ENCODE results near the gene HOXB4. TPM values are rescaled to one million over a fixed set of nuclear protein-coding genes. Genes with fewer than 3 reads are reported as not detected.

Gene HOXB4
- total RNA-seq, 2 experiments from 2014 or later = 0.16 to 0.17 TPM

DNA sequence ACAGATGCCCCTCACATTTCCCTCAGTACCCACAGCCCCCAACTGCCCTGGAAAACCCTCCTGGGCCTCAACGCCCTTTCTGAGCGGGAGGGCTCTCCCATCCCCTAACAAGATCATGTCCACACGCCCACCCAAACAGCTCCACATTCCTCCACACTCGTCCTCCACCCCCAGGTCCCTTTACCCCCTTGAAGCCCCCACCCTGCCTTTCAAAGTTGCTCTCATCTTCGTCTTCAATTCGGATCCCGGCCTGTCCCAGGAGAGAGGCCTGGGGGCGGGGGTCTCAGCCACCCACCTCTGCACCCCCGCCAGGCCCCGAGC lies 14.3 kb downstream of the HOXB4 start:
- Histone ChIP-seq H3K9me3 (ENCODE audit: control insufficient read depth in 1 of 2, insufficient read depth in 1 of 2, low read length in 2 of 2) (no peaks in the 10 kb centered on the region), H3K4me3 (ENCODE audit: low read length) (no peak overlapping the region), H3K36me3 (ENCODE audit: insufficient read depth, low read length) (no peaks in the 10 kb centered on the region), H3K27ac (ENCODE audit: low read depth in 1 of 2, low read length in 2 of 2) (no peak overlapping the region), H3K4me1 (ENCODE audit: insufficient read depth, low read length) (peaks cover 2% of the 10 kb centered on the region), H3K27me3 (ENCODE audit: control insufficient read depth in 1 of 2, insufficient read depth in 2 of 2, low read length in 2 of 2) (peaks cover 0 to 9% of the 10 kb centered on the region in 2 experiments)
- peaks cover 5% of the 10 kb centered on the region for H3K4me1 Mint-ChIP-seq (ENCODE audit: low read depth)
- ATAC-seq (ENCODE audit: poor library complexity) = no peak
- TF ChIP-seq, protein P1, sequence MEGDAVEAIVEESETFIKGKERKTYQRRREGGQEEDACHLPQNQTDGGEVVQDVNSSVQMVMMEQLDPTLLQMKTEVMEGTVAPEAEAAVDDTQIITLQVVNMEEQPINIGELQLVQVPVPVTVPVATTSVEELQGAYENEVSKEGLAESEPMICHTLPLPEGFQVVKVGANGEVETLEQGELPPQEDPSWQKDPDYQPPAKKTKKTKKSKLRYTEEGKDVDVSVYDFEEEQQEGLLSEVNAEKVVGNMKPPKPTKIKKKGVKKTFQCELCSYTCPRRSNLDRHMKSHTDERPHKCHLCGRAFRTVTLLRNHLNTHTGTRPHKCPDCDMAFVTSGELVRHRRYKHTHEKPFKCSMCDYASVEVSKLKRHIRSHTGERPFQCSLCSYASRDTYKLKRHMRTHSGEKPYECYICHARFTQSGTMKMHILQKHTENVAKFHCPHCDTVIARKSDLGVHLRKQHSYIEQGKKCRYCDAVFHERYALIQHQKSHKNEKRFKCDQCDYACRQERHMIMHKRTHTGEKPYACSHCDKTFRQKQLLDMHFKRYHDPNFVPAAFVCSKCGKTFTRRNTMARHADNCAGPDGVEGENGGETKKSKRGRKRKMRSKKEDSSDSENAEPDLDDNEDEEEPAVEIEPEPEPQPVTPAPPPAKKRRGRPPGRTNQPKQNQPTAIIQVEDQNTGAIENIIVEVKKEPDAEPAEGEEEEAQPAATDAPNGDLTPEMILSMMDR (IDR thresholded peaks at IDR 0.05) = no peak
- no peak overlapping the region for H3K27ac Mint-ChIP-seq
- peaks cover 21% of the 10 kb centered on the region for H3K27me3 Mint-ChIP-seq
- H3K4me3 Mint-ChIP-seq = no peak overlapping the region
- no peaks in the 10 kb centered on the region for H3K9me3 Mint-ChIP-seq
- H3K36me3 Mint-ChIP-seq (ENCODE audit: low read depth) = no peaks in the 10 kb centered on the region
- no peak for DNase-seq
- intact Hi-C loops (cut with DNase I, micrococcal nuclease) = no loop called here
- ChIA-PET CTCF (no interaction called here), POLR2A (no interaction called here)

DNA sequence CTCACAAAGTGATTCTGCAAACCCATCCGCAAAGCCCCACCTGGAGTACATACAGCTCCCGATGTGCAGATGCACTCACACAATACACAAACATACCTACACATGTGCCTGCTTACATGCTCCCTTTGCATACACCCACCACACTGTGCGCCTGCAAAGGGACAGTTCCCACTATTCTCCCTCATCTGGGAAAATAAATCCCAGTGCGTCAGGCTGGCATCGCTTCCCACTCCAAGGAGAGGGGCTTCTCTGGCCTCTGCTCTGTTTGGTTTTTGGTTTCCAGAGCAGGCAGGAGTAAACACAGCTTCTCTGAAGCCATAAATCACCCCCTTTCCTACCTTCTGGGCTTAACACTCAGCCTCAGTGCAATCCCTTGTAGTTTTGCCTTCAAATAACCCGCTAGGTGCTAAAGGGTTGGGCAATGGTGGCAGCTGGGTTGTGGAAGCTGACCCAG lies 14.7 kb downstream of the HOXB4 start:
- POLR2A ChIA-PET = no interaction called here
- CTCF ChIA-PET = no interaction called here
- Histone ChIP-seq H3K27me3 (ENCODE audit: control insufficient read depth in 1 of 2, insufficient read depth in 2 of 2, low read length in 2 of 2) (peaks cover 0 to 7% of the 10 kb centered on the region in 2 experiments), H3K4me3 (ENCODE audit: low read length) (no peak overlapping the region), H3K36me3 (ENCODE audit: insufficient read depth, low read length) (no peaks in the 10 kb centered on the region), H3K4me1 (ENCODE audit: insufficient read depth, low read length) (peaks cover 2% of the 10 kb centered on the region), H3K9me3 (ENCODE audit: control insufficient read depth in 1 of 2, insufficient read depth in 1 of 2, low read length in 2 of 2) (no peaks in the 10 kb centered on the region), H3K27ac (ENCODE audit: low read depth in 1 of 2, low read length in 2 of 2) (no peak overlapping the region)
- Mint-ChIP-seq H3K27me3 (peaks cover 25% of the 10 kb centered on the region), H3K4me1 (ENCODE audit: low read depth) (peaks cover 2% of the 10 kb centered on the region), H3K27ac (no peak overlapping the region), H3K4me3 (no peak overlapping the region), H3K9me3 (no peaks in the 10 kb centered on the region), H3K36me3 (ENCODE audit: low read depth) (no peaks in the 10 kb centered on the region)
- ATAC-seq (ENCODE audit: poor library complexity) (no peak), DNase-seq (no peak)
- intact Hi-C loops (cut with DNase I, micrococcal nuclease) = no loop called here
- TF ChIP-seq, protein P1 (IDR thresholded peaks at IDR 0.05) = no peak

DNA sequence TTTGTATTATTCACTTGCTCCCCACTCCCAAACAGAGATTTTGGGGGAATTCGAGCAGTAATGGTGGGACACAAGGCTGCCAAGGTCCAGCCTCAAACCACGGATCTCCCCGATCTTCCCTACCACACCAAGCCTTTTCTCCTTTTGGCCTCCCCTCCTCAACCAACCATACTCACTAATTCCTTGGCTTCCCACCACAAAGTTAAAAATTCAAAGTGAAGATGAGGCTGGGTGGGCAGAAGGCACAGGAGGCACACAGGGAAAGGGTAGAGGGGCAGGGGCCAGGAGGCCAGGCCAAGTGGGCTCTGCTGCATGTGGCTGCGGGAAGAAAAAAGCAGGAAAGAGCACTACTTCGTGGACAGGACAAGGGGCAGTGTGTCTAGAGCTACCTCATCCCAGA lies 15.2 kb downstream of the HOXB4 start:
- no peaks in the 10 kb centered on the region for H3K9me3 Mint-ChIP-seq
- H3K4me1 Mint-ChIP-seq (ENCODE audit: low read depth) = no peaks in the 10 kb centered on the region
- no peak for ATAC-seq (ENCODE audit: poor library complexity)
- H3K27me3 Mint-ChIP-seq = peaks cover 30% of the 10 kb centered on the region
- no peaks in the 10 kb centered on the region for H3K36me3 ChIP-seq (ENCODE audit: insufficient read depth, low read length)
- no peak for DNase-seq
- peaks cover 2% of the 10 kb centered on the region for H3K4me1 ChIP-seq (ENCODE audit: insufficient read depth, low read length)
- CTCF ChIA-PET = no interaction called here
- POLR2A ChIA-PET = no interaction called here
- H3K27me3 ChIP-seq (ENCODE audit: control insufficient read depth in 1 of 2, insufficient read depth in 2 of 2, low read length in 2 of 2) = peaks cover 0 to 3% of the 10 kb centered on the region in 2 experiments
- no peak overlapping the region for H3K27ac ChIP-seq (ENCODE audit: low read depth in 1 of 2, low read length in 2 of 2)
- H3K4me3 ChIP-seq (ENCODE audit: low read length) = no peak overlapping the region
- H3K27ac Mint-ChIP-seq = no peak overlapping the region
- H3K9me3 ChIP-seq (ENCODE audit: control insufficient read depth in 1 of 2, insufficient read depth in 1 of 2, low read length in 2 of 2) = no peaks in the 10 kb centered on the region
- TF ChIP-seq, protein P1 (IDR thresholded peaks at IDR 0.05) = no peak
- no peak overlapping the region for H3K4me3 Mint-ChIP-seq
- no peaks in the 10 kb centered on the region for H3K36me3 Mint-ChIP-seq (ENCODE audit: low read depth)
- intact Hi-C loops (cut with DNase I, micrococcal nuclease) = no loop called here
